Activated CD4-positive, alpha-beta T cell treated with anti-CD3 and anti-CD28 coated beads, Interleukin-2, amount 50 U/mL, for 16 hours (primary cell): ENCODE data around the gene MTURN.
A peak's percentile ranks its signal among the peaks of the same experiment; 100 is the strongest.
"Not testable (repeated sequence)": the region's sequence is repeated elsewhere in the genome, so short reads cannot be mapped to it uniquely, and the experiment has no call there.

ENCODE experiments used
- DNase-seq: peaks from one replicate; pipeline ENCODE4 v3.0.0-alpha.2; 2020

MTURN gene

GRCh38 chr7:30134611-30135300 is at the start of gene MTURN:
TSS of gene MTURN (plus strand) at chr7:30134986. CDS start at chr7:30135137, 151 bp downstream.
- peak; percentile 83 for DNase-seq

GRCh38 chr7:30086529-30086928 is 48.3 kb upstream of the MTURN start:
- DNase-seq, result no peak

- no peak for DNase-seq
Measured at GRCh38 chr7:30087371-30087770, 47.4 kb upstream of the MTURN start.

- DNase-seq, result no peak
Measured at GRCh38 chr7:30088362-30088761, 46.4 kb upstream of the MTURN start.

- no peak for DNase-seq
Measured at GRCh38 chr7:30090111-30090510, 44.7 kb upstream of the MTURN start.

- no peak for DNase-seq
Measured at GRCh38 chr7:30091491-30091912, 43.3 kb upstream of the MTURN start.

- no peak for DNase-seq
Measured at GRCh38 chr7:30091987-30092386, 42.8 kb upstream of the MTURN start.

GRCh38 chr7:30093420-30093952 is 41.3 kb upstream of the MTURN start:
- DNase-seq, result no peak

- not testable (repeated sequence) for DNase-seq
Measured at GRCh38 chr7:30098599-30098998, 36.2 kb upstream of the MTURN start.

- DNase-seq, result no peak
Measured at GRCh38 chr7:30102281-30102680, 32.5 kb upstream of the MTURN start.

- no peak for DNase-seq
Measured at GRCh38 chr7:30104157-30104556, 30.6 kb upstream of the MTURN start.

- no peak for DNase-seq
Measured at GRCh38 chr7:30112103-30112713, 22.6 kb upstream of the MTURN start.

- DNase-seq, result no peak
Measured at GRCh38 chr7:30113144-30113543, 21.6 kb upstream of the MTURN start.

GRCh38 chr7:30114536-30115238 is 20.1 kb upstream of the MTURN start:
- no peak for DNase-seq

GRCh38 chr7:30115709-30116297 is 19.0 kb upstream of the MTURN start:
- no peak for DNase-seq

- no peak for DNase-seq
Measured at GRCh38 chr7:30116771-30117170, 18.0 kb upstream of the MTURN start.

GRCh38 chr7:30117896-30118295 is 16.9 kb upstream of the MTURN start:
- DNase-seq, result no peak

- no peak for DNase-seq
Measured at GRCh38 chr7:30119890-30120577, 14.8 kb upstream of the MTURN start.

- DNase-seq, result no peak
Measured at GRCh38 chr7:30133736-30134610, 813 bp upstream of the MTURN start.

GRCh38 chr7:30135301-30136116 is 723 bp downstream of the MTURN start:
- peak; percentile 44 for DNase-seq
